Activated B cell treated with CpG ODN at 0.5 μM for 24 hours (primary cell): Measurements from ENCODE around the gene SPACA4. TPM values are rescaled to one million over a fixed set of nuclear protein-coding genes. Genes with fewer than 3 reads are reported as not detected.

Source experiments
- ATAC-seq: fragments of 200-7000 bp; cut with Tn5 transposase; one replicate; pipeline ENCODE4 v1.10.0; 2021; ENCODE audit warnings: low read depth, mild to moderate bottlenecking, moderate library complexity
- CTCF ChIA-PET: fragments of 350-600 bp; sonication (Branson Sonifier 250); formaldehyde crosslinking; loops from one replicate; lab custom pipeline; 2021; ENCODE audit warnings: antibody characterized with exemption; lab: Charles Lee
- POLR2A ChIA-PET: fragments of 350-600 bp; sonication (Branson Sonifier 250); formaldehyde crosslinking; loops from one replicate; lab custom pipeline; 2021; ENCODE audit warnings: antibody characterized with exemption; lab: Charles Lee
- DNase-seq: peaks from one replicate; pipeline ENCODE4 v3.0.0; 2022
- H3K27ac Mint-ChIP-seq: one replicate; pipeline ENCODE4 v1.8.0; 2020; ENCODE audit warnings: mixed read lengths
- H3K27me3 Mint-ChIP-seq: one replicate; pipeline ENCODE4 v1.8.0; 2021; ENCODE audit warnings: mixed read lengths
- H3K36me3 Mint-ChIP-seq: one replicate; pipeline ENCODE4 v1.8.0; 2021; ENCODE audit warnings: low read depth, mixed read lengths
- H3K4me1 Mint-ChIP-seq: one replicate; pipeline ENCODE4 v1.8.0; 2021; ENCODE audit warnings: mixed read lengths
- H3K4me3 Mint-ChIP-seq: one replicate; pipeline ENCODE4 v1.8.0; 2020; ENCODE audit warnings: mild to moderate bottlenecking, mixed read lengths
- H3K9me3 Mint-ChIP-seq: one replicate; pipeline ENCODE4 v1.8.0; 2020; ENCODE audit warnings: mixed read lengths
- intact Hi-C: fragments of 100-400 bp; cut with micrococcal nuclease; formaldehyde crosslinking; loops from one replicate; pipeline ENCODE4 v1.15.1; 2024
- total RNA-seq: library from RNA; stranded (reverse); gene quantifications from 2 replicates; pipeline ENCODE4 v1.2.3, GENCODE V29; 2022
- TF ChIP-seq, protein P1 (sequence below): fragments of 200-600 bp; IDR thresholded peaks from one replicate; pipeline ENCODE4 v1.8.0; 2022; ENCODE audit warnings: antibody characterized with exemption, mild to moderate bottlenecking

SPACA4 gene
- total RNA-seq, 1 donor from 2014 or later = not detected

DNA sequence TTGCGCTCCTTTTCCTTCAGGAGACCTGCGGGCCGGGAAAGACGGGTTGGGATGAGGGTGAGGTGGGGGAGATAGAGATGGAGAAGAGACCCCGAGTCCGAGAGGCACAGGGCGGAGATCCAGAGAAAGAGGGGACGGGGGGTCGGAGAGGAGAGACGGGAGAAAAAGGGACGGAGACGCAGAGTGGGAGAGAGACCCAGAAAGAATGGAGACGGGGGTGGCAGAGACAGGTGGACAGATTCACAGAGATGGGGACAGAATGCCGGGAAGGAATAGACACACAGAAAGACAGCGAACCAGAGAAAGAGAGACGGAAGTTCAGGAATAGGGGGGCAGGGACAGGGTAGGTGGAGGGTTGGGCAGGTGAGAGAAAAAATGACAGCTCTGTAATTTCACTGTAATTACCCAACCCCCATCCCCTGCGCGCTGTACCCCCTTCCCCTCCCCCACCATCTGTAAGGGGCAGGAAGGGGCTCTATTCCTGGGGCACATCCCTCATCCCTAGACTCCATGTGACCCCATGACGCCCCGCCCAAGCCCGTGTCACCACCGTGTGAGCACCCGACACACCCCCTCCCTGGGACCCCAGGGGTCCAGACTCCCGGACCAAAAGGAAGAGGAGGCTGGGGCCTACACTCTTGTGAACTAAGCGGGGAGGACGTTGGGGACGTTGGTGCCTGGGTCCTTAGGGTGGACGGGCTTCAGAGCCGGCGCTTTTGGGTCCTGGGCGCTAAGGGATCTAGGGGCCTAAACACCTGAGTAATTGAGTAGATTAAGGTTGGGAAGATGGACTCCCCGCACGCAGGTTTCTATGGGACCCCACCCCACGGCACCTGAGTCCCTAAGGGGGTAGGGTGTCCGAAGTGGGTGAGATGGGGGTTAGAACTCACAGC is 29.7 kb downstream of the SPACA4 start:
- peaks cover 21% of the 10 kb centered on the region for H3K36me3 Mint-ChIP-seq
- DNase-seq = no peak
- no peaks in the 10 kb centered on the region for H3K9me3 Mint-ChIP-seq
- H3K4me1 Mint-ChIP-seq = peaks cover 65% of the 10 kb centered on the region
- ChIA-PET POLR2A (interaction anchor here (0.5 to 4.8 kb wide), 9 partner anchors 9 to 1287 kb away, joined by 3 to 67 read pairs (median 19); partner anchors contain the start of genes CA11, DHX34, RPL18 and SPHK2), CTCF (interaction anchor here (1.2 kb wide), 1 partner anchor 10 kb away, joined by 3 read pairs; the partner anchor contains the start of gene CA11)
- no peaks in the 10 kb centered on the region for H3K27me3 Mint-ChIP-seq
- peak overlapping the region; percentile 93 for H3K4me3 Mint-ChIP-seq
- ATAC-seq = no peak
- peak overlapping the region; percentile 99 for H3K27ac Mint-ChIP-seq
- TF ChIP-seq, protein P1, sequence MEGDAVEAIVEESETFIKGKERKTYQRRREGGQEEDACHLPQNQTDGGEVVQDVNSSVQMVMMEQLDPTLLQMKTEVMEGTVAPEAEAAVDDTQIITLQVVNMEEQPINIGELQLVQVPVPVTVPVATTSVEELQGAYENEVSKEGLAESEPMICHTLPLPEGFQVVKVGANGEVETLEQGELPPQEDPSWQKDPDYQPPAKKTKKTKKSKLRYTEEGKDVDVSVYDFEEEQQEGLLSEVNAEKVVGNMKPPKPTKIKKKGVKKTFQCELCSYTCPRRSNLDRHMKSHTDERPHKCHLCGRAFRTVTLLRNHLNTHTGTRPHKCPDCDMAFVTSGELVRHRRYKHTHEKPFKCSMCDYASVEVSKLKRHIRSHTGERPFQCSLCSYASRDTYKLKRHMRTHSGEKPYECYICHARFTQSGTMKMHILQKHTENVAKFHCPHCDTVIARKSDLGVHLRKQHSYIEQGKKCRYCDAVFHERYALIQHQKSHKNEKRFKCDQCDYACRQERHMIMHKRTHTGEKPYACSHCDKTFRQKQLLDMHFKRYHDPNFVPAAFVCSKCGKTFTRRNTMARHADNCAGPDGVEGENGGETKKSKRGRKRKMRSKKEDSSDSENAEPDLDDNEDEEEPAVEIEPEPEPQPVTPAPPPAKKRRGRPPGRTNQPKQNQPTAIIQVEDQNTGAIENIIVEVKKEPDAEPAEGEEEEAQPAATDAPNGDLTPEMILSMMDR = no peak
- intact Hi-C loops = loop anchor here (2.0 to 10.0 kb wide), 8 partner anchors 13 to 1177 kb away; partner anchors contain the start of genes C19orf73, FTL, FUZ and LIN7B

DNA sequence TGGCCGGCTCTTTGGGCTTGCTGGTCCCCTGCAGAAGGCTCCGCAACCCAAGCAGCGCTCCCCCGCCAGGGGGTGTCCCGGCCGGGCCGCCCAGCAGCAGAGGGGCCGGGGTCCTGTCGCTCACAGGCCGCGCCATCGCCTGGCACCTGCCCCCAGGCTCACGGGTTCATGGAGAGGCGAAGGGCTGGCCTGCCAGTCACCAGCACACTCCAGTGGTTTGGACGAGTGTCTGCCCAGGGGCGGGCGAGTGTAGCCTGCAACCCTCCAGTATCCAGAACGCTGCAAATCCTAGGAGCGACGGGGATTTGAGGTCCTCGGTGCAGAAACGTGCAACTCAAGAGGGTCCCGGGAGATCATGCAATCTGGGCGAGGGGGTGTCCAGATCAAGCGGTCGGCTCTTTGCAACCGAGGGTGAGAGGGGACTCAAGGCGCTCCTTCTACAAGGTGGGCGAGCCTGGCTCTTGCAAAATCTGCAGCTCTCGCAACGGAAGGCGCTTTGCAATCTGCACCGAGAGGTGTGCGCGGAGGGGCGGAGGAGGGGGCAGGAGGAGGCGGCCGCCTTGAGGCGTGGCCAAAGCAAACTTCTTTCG is 30.4 kb downstream of the SPACA4 start, which contains the start of gene DBP:
Gene DBP, minus strand, starts transcription at position 521 of the 590 bp plus-strand sequence. Its CDS starts 385 bp downstream, at position 136.
- Mint-ChIP-seq H3K4me1 (peaks cover 70% of the 10 kb centered on the region), H3K36me3 (peaks cover 15% of the 10 kb centered on the region), H3K4me3 (peak within 1 kb of the TSS; percentile 93), H3K27me3 (no peaks in the 10 kb centered on the region), H3K9me3 (no peaks in the 10 kb centered on the region), H3K27ac (peak within 1 kb of the TSS; percentile 99)
- ChIA-PET POLR2A (interaction anchor here (0.9 to 4.8 kb wide), 9 partner anchors 9 to 387 kb away, joined by 3 to 67 read pairs (median 19); partner anchors contain the start of genes CA11, RPL18 and SPHK2), CTCF (interaction anchor here (1.2 kb wide), 1 partner anchor 9 kb away, joined by 3 read pairs; the partner anchor contains the start of gene CA11)
- TF ChIP-seq, protein P1 = no peak
- DNase-seq (no peak), ATAC-seq (no peak)
- intact Hi-C loops = loop anchor here (1.0 to 10.0 kb wide), 9 partner anchors 18 to 1176 kb away; partner anchors contain the start of genes C19orf73, FTL, FUZ and LIN7B

DNA sequence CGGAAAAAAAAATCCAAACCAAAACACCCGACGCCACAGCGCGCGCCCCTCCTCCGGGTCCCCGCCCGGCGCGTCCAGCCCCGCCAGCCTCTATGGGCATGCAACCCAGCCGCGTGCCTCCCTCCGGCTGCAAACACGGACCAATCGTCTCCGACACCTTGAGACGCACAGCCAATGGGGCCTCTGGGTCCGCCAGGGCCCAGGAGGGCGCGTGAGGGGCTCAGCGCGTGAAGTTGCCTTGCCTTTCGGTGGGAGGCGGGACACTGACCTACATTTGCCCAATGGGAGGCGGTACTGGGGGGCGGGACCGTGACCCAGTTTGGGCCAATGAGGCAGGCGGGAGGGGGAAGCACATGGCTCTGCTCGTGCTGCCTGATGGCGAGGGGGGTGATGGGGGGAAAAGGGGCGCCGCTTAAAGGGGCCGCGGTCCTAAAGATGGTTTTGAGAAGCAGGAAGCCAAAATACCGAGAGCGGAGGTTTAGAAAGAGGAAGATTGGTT is 31.0 kb downstream of the SPACA4 start:
- ChIA-PET POLR2A (interaction anchor here (0.5 to 4.8 kb wide), 30 partner anchors 8 to 1281 kb away, joined by 3 to 67 read pairs (median 5); partner anchors contain the start of genes CA11, CARD8, EMP3 and MED25), CTCF (interaction anchor here (1.2 kb wide), 1 partner anchor 8 kb away, joined by 3 read pairs; the partner anchor contains the start of gene CA11)
- intact Hi-C loops = loop anchor here (1.0 to 10.0 kb wide), 9 partner anchors 18 to 1175 kb away; partner anchors contain the start of genes C19orf73, FTL, FUZ and LIN7B
- H3K9me3 Mint-ChIP-seq = no peaks in the 10 kb centered on the region
- ATAC-seq = peak; percentile 72
- H3K27me3 Mint-ChIP-seq = no peaks in the 10 kb centered on the region
- TF ChIP-seq, protein P1 = no peak
- DNase-seq = peak; percentile 97
- H3K4me1 Mint-ChIP-seq = peaks cover 67% of the 10 kb centered on the region
- peak overlapping the region; percentile 93 for H3K4me3 Mint-ChIP-seq
- H3K27ac Mint-ChIP-seq = peak overlapping the region; percentile 99
- peaks cover 10% of the 10 kb centered on the region for H3K36me3 Mint-ChIP-seq

DNA sequence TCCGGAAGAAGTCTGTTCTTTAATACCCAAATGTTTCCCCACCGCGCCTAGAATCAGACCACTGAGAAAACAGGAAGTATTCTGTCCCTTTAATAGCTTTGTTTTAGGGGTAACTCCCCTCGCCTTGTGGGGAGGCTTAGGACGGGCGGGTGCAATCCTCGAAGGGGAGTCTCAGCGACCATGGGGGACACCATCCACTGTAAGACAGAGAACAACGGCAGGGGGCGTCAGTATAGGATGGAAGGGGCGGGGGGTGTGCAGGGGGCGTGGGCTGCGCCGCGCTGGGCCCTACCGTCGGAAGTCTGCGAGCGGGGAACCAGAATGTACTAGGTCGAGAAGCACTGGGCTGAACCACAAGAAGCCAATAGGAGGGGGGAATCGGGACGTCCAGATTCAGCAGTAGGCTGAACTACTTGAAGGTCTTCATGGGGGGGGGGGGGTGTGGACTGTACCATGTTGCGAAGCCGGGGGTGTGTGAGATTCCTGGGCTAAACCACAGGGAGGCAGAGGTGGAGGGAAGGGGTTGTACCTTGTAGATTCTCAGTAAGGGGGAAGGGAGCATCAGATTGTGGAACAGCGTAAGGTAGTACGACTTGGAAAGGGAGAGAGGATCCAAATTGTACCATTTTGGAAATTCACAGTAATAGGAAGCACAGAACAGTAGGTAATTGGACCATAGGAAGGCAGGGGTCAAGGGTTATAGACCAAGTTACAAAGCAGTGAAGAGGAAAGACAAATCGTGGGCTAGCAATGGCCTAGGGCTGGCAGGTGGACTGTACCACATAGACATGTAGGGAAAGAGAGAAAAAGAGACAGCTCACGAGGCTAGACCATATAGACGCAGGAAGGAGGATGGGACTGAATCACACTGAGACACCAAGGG is 31.6 kb downstream of the SPACA4 start:
- H3K27ac Mint-ChIP-seq = peak overlapping the region; percentile 99
- ChIA-PET POLR2A (interaction anchor here (0.5 to 4.8 kb wide), 30 partner anchors 7 to 1282 kb away, joined by 3 to 67 read pairs (median 5); partner anchors contain the start of genes CA11, CARD8, EMP3 and MED25), CTCF (interaction anchor here (0.6 to 1.2 kb wide), 2 partner anchors 8 to 148 kb away, joined by 3 to 4 read pairs; partner anchors contain the start of gene CA11)
- H3K36me3 Mint-ChIP-seq = peaks cover 9% of the 10 kb centered on the region
- H3K27me3 Mint-ChIP-seq = no peaks in the 10 kb centered on the region
- TF ChIP-seq, protein P1 = no peak
- intact Hi-C loops = loop anchor here (1.0 to 10.0 kb wide), 14 partner anchors 8 to 1239 kb away; partner anchors contain the start of genes AKT1S1, BCAT2, C19orf73 and CA11
- peak overlapping the region; percentile 93 for H3K4me3 Mint-ChIP-seq
- H3K4me1 Mint-ChIP-seq = peaks cover 61% of the 10 kb centered on the region
- no peaks in the 10 kb centered on the region for H3K9me3 Mint-ChIP-seq
- peak; percentile 66 for DNase-seq
- ATAC-seq = peak; percentile 36
